Astrocyte (in vitro differentiated cells and primary cell): Measurements from ENCODE around the gene SLC43A2. TPM values are rescaled to one million over a fixed set of nuclear protein-coding genes. Genes with fewer than 3 reads are reported as not detected.
"Not testable (repeated sequence)": the region's sequence is repeated elsewhere in the genome, so short reads cannot be mapped to it uniquely, and the experiment has no call there.

Experiments
- DNase-seq: peaks from one replicate; pipeline ENCODE4 v3.0.0-alpha.2; 2010; ENCODE audit warnings: low read depth
- FAIRE-seq: peaks from 2 replicates; lab custom pipeline; 2011; peaks lifted over from hg19 to GRCh38; lab: Jason Lieb, UNC
- H2AFZ ChIP-seq: 2 replicates; pipeline ENCODE4 v1.6.0; 2012; ENCODE audit warnings: low read depth, low read length, inconsistent platforms
- H3K27ac ChIP-seq: 2 replicates; pipeline ENCODE4 v1.5.1; 2011; ENCODE audit warnings: low read depth, low read length, inconsistent platforms
- H3K27me3 ChIP-seq: 2 replicates; pipeline ENCODE4 v1.6.0; 2011; ENCODE audit warnings: low read length, inconsistent platforms; ENCODE audit not compliant: insufficient read depth
- H3K36me3 ChIP-seq: 2 replicates; pipeline ENCODE4 v1.5.1; 2011; ENCODE audit warnings: low read length, inconsistent platforms; ENCODE audit not compliant: insufficient read depth
- H3K4me1 ChIP-seq: 2 replicates; pipeline ENCODE4 v1.5.1; 2011; ENCODE audit warnings: low read length, inconsistent platforms; ENCODE audit not compliant: insufficient read depth
- H3K4me2 ChIP-seq: 2 replicates; pipeline ENCODE4 v1.6.0; 2012; ENCODE audit warnings: low read length, inconsistent platforms
- H3K4me3 ChIP-seq: 2 replicates; pipeline ENCODE4 v1.5.1; 2011; ENCODE audit warnings: low read depth, mild to moderate bottlenecking, low read length, inconsistent platforms; ENCODE audit not compliant: insufficient read depth
- H3K79me2 ChIP-seq: 2 replicates; pipeline ENCODE4 v1.6.0; 2012; ENCODE audit warnings: mild to moderate bottlenecking, low read length, inconsistent platforms; ENCODE audit not compliant: insufficient read depth
- H3K9ac ChIP-seq: 2 replicates; pipeline ENCODE4 v1.6.0; 2012; ENCODE audit warnings: mild to moderate bottlenecking, low read length, inconsistent platforms
- H3K9me3 ChIP-seq: 2 replicates; pipeline ENCODE4 v1.5.1; 2012; ENCODE audit warnings: low read depth, mild to moderate bottlenecking, low read length, inconsistent platforms; ENCODE audit not compliant: insufficient read depth
- H4K20me1 ChIP-seq: 2 replicates; pipeline ENCODE4 v1.6.0; 2012; ENCODE audit warnings: low read length, inconsistent platforms; ENCODE audit not compliant: insufficient read depth
- H3K27ac Mint-ChIP-seq: one replicate; pipeline ENCODE4 v1.8.0; 2021; ENCODE audit warnings: mild to moderate bottlenecking, mixed read lengths; ENCODE audit not compliant: unreplicated experiment
- H3K27me3 Mint-ChIP-seq: one replicate; pipeline ENCODE4 v1.8.0; 2021; ENCODE audit warnings: low read depth, mixed read lengths; ENCODE audit not compliant: unreplicated experiment
- H3K36me3 Mint-ChIP-seq: one replicate; pipeline ENCODE4 v1.8.0; 2021; ENCODE audit warnings: low read depth, mixed read lengths; ENCODE audit not compliant: unreplicated experiment
- H3K4me1 Mint-ChIP-seq: one replicate; pipeline ENCODE4 v1.8.0; 2021; ENCODE audit warnings: low read depth, mixed read lengths; ENCODE audit not compliant: unreplicated experiment
- H3K4me3 Mint-ChIP-seq: one replicate; pipeline ENCODE4 v1.8.0; 2021; ENCODE audit warnings: mild to moderate bottlenecking, moderate library complexity, mixed read lengths; ENCODE audit not compliant: unreplicated experiment
- H3K9me3 Mint-ChIP-seq: one replicate; pipeline ENCODE4 v1.8.0; 2021; ENCODE audit warnings: mild to moderate bottlenecking, mixed read lengths; ENCODE audit not compliant: unreplicated experiment
- EZH2 ChIP-seq: IDR thresholded peaks from 2 replicates; pipeline ENCODE4 v1.6.1; 2012; ENCODE audit warnings: mild to moderate bottlenecking, low read length, inconsistent platforms; ENCODE audit not compliant: insufficient read depth
- total RNA-seq: library from RNA; stranded (reverse); gene quantifications from 2 replicates; pipeline ENCODE4 v1.2.1, GENCODE V29; 2021
- TF ChIP-seq, protein P1 (sequence below): IDR thresholded peaks from 2 replicates; pipeline ENCODE4 v1.5.1; 2011; ENCODE audit warnings: low read depth, mild to moderate bottlenecking, inconsistent platforms, low read length, moderate library complexity; ENCODE audit not compliant: insufficient read depth

Gene SLC43A2
- total RNA-seq, 1 donor from 2014 or later = 17.9 TPM

DNA sequence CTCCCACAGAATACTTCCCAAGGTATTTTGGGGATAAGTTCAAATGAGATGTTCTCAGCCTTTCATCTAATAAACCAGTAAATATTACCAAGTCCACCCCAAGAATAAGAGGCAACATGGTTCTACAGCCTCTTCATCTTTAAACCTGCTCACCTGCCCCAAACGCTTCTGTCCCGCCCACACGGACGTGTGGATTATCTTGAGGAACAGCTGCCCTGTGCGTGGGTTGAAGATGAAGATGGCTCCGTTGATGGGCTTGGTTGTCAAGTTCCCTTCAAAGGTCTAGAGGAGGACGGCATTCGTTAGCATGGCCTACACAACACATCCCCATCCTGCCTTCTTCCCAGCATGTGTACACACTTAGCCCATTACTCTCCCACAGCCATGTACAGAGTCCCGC lies 29.5 kb upstream of the SLC43A2 start:
- Histone ChIP-seq H3K79me2 (peaks cover 6% of the 10 kb centered on the region), H3K4me3 (no peak overlapping the region), H3K27me3 (no peaks in the 10 kb centered on the region), H3K4me2 (no peak overlapping the region), H3K9ac (no peak overlapping the region), H3K36me3 (peaks cover 72% of the 10 kb centered on the region), H3K9me3 (no peaks in the 10 kb centered on the region), H2AFZ (no peak overlapping the region), H3K27ac (no peak overlapping the region), H3K4me1 (no peaks in the 10 kb centered on the region), H4K20me1 (peaks cover 56% of the 10 kb centered on the region)
- DNase-seq (no peak), FAIRE-seq (no peak)
- H3K9me3 Mint-ChIP-seq = no peaks in the 10 kb centered on the region
- H3K27me3 Mint-ChIP-seq = no peaks in the 10 kb centered on the region
- H3K36me3 Mint-ChIP-seq = peaks cover 43% of the 10 kb centered on the region
- H3K27ac Mint-ChIP-seq = no peak overlapping the region
- H3K4me1 Mint-ChIP-seq = no peaks in the 10 kb centered on the region
- TF ChIP-seq, protein P1, sequence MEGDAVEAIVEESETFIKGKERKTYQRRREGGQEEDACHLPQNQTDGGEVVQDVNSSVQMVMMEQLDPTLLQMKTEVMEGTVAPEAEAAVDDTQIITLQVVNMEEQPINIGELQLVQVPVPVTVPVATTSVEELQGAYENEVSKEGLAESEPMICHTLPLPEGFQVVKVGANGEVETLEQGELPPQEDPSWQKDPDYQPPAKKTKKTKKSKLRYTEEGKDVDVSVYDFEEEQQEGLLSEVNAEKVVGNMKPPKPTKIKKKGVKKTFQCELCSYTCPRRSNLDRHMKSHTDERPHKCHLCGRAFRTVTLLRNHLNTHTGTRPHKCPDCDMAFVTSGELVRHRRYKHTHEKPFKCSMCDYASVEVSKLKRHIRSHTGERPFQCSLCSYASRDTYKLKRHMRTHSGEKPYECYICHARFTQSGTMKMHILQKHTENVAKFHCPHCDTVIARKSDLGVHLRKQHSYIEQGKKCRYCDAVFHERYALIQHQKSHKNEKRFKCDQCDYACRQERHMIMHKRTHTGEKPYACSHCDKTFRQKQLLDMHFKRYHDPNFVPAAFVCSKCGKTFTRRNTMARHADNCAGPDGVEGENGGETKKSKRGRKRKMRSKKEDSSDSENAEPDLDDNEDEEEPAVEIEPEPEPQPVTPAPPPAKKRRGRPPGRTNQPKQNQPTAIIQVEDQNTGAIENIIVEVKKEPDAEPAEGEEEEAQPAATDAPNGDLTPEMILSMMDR = no peak
- no peak for TF ChIP-seq EZH2
- H3K4me3 Mint-ChIP-seq = no peak overlapping the region

DNA sequence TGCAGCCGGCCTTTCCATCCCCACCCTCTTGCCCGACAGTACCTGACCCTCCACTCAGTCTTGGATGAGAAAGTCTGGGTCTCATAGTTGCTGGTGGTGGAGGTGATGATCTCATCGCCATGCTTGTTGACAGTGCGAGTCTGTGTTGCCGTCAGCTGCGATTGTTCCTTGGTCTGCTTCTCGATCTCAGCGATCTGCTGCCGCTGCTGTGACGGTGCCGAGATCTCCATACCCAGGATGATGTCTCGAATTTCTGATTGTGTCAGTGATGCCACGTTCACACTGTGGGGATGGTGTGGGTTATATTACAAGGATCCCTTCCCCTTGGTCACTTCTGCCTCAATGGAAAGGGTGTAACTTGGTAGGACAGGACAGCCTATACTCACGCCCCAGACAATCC lies 25.1 kb upstream of the SLC43A2 start:
- peaks cover 68% of the 10 kb centered on the region for H3K36me3 ChIP-seq
- DNase-seq = no peak
- no peaks in the 10 kb centered on the region for H3K79me2 ChIP-seq
- H3K27me3 Mint-ChIP-seq = no peaks in the 10 kb centered on the region
- H2AFZ ChIP-seq = no peak overlapping the region
- H3K27me3 ChIP-seq = no peaks in the 10 kb centered on the region
- peaks cover 33% of the 10 kb centered on the region for H3K36me3 Mint-ChIP-seq
- no peak overlapping the region for H3K4me3 ChIP-seq
- H3K27ac ChIP-seq = no peak overlapping the region
- no peaks in the 10 kb centered on the region for H3K9me3 Mint-ChIP-seq
- no peak overlapping the region for H3K4me2 ChIP-seq
- H3K4me1 Mint-ChIP-seq = no peaks in the 10 kb centered on the region
- peaks cover 62% of the 10 kb centered on the region for H4K20me1 ChIP-seq
- TF ChIP-seq EZH2 = no peak
- TF ChIP-seq, protein P1 = no peak
- no peak overlapping the region for H3K9ac ChIP-seq
- no peak overlapping the region for H3K4me3 Mint-ChIP-seq
- H3K27ac Mint-ChIP-seq = no peak overlapping the region
- H3K4me1 ChIP-seq = peaks cover 10% of the 10 kb centered on the region
- FAIRE-seq = no peak
- no peaks in the 10 kb centered on the region for H3K9me3 ChIP-seq

DNA sequence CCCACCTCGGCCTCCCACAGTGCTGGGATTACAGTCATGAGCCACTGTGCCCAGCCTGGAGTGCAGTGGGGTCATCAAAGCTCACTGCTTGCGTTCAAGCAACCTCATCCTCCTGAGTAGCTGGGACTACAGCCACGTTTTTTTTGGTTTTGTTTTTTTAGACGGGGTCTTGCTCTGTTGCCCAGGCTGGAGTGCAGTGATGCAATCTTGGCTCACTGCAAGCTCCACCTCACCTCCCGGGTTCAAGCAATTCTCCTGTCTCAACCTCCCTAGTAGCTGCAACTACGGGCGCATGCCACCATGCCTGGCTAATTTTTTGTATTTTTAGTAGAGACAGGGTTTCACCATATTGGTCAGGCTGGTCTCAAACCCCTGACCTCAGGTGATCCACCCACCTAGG lies 24.2 kb upstream of the SLC43A2 start:
- H3K4me1 Mint-ChIP-seq, H3K9me3 ChIP-seq, H3K27me3 Mint-ChIP-seq, H3K79me2 ChIP-seq, H3K27ac Mint-ChIP-seq, H3K9ac ChIP-seq, H3K27me3 ChIP-seq, H3K4me3 ChIP-seq, H3K9me3 Mint-ChIP-seq, H3K4me2 ChIP-seq, FAIRE-seq, H2AFZ ChIP-seq, H3K27ac ChIP-seq, DNase-seq, H3K4me3 Mint-ChIP-seq: not testable (repeated sequence)
- peaks cover 12% of the 10 kb centered on the region for H3K4me1 ChIP-seq
- H3K36me3 ChIP-seq = peaks cover 59% of the 10 kb centered on the region
- H3K36me3 Mint-ChIP-seq = peaks cover 24% of the 10 kb centered on the region
- peaks cover 56% of the 10 kb centered on the region for H4K20me1 ChIP-seq
